Liver (tissue), 9 donors: ENCODE data around the gene PREX1. TPM values are rescaled to one million over a fixed set of nuclear protein-coding genes. Genes with fewer than 3 reads are reported as not detected.

Experiments
- DNase-seq: peaks from one replicate; pipeline ENCODE4 v3.0.0-alpha.2; 2017; ENCODE audit warnings: low spot score
- H3K27ac ChIP-seq, 2 donors: one replicate each; pipeline ENCODE4 v1.7.0; 2013; ENCODE audit warnings: inconsistent platforms in 2 of 2, low read length in 2 of 2, control low read depth in 1 of 2, low read depth in 1 of 2, mild to moderate bottlenecking in 1 of 2
- H3K27me3 ChIP-seq, 4 donors: one replicate each; pipeline versions ENCODE4 v1.6.1 to v1.7.0; 2013; ENCODE audit warnings: low read length in 3 of 4, inconsistent platforms in 1 of 4, mild to moderate bottlenecking in 1 of 4, moderate library complexity in 1 of 4; ENCODE audit not compliant: control insufficient read depth in 4 of 4, insufficient read depth in 4 of 4
- H3K36me3 ChIP-seq, 4 donors: one replicate each; pipeline versions ENCODE4 v1.6.1 to v1.7.0; 2013; ENCODE audit warnings: low read length in 3 of 4, mild to moderate bottlenecking in 3 of 4, low read depth in 1 of 4, moderate library complexity in 1 of 4; ENCODE audit not compliant: control insufficient read depth in 4 of 4, insufficient read depth in 3 of 4
- H3K4me1 ChIP-seq, 4 donors: one replicate each; pipeline versions ENCODE4 v1.6.1 to v1.7.0; 2013; ENCODE audit warnings: low read length in 3 of 4, mild to moderate bottlenecking in 3 of 4, moderate library complexity in 1 of 4; ENCODE audit not compliant: control insufficient read depth in 4 of 4, insufficient read depth in 4 of 4
- H3K4me3 ChIP-seq, 3 donors: one replicate each; pipeline versions ENCODE4 v1.6.1 to v1.7.0; 2013; ENCODE audit warnings: low read length in 3 of 3, control low read depth in 1 of 3, low read depth in 1 of 3, mild to moderate bottlenecking in 1 of 3
- H3K9ac ChIP-seq, 2 donors: one replicate each; pipeline ENCODE4 v1.7.0; 2013; ENCODE audit warnings: low read length in 2 of 2, mild to moderate bottlenecking in 2 of 2, moderate library complexity in 2 of 2, control low read depth in 1 of 2, low read depth in 1 of 2
- H3K9me3 ChIP-seq, 4 donors: one replicate each; pipeline versions ENCODE4 v1.6.1 to v1.7.0; 2013; ENCODE audit warnings: low read length in 3 of 4; ENCODE audit not compliant: control insufficient read depth in 4 of 4
- CTCF ChIP-seq: fragments of 150-350 bp; IDR thresholded peaks from 2 replicates; pipeline ENCODE4 v1.5.1; 2017; ENCODE audit warnings: improper control_type of control experiment, low read depth, low read length; ENCODE audit not compliant: missing input control
- EGR1 ChIP-seq, 2 donors: IDR thresholded peaks; 2 replicates each; pipeline ENCODE4 v1.6.1; 2016 to 2018; ENCODE audit warnings: antibody characterized with exemption in 2 of 2, low read depth in 2 of 2
- FOXA1 ChIP-seq: IDR thresholded peaks from 2 replicates; pipeline ENCODE4 v1.6.1; 2016; ENCODE audit warnings: antibody characterized with exemption
- FOXA2 ChIP-seq: IDR thresholded peaks from 2 replicates; pipeline ENCODE4 v1.6.1; 2016; ENCODE audit warnings: antibody characterized with exemption
- GABPA ChIP-seq, 2 donors: IDR thresholded peaks in 1 of 2; conservative IDR thresholded peaks in 1 of 2; 2 replicates each; pipeline ENCODE4 v1.6.1; 2016; ENCODE audit warnings: antibody characterized with exemption in 2 of 2, mild to moderate bottlenecking in 1 of 2, moderate library complexity in 1 of 2
- HNF4A ChIP-seq, 2 donors: conservative IDR thresholded peaks; 2 replicates each; pipeline ENCODE4 v1.6.1; 2016; ENCODE audit warnings: antibody characterized with exemption in 2 of 2, mild to moderate bottlenecking in 2 of 2
- HNF4G ChIP-seq: IDR thresholded peaks from 2 replicates; pipeline ENCODE4 v1.6.1; 2016; ENCODE audit warnings: antibody characterized with exemption
- JUND ChIP-seq, 2 donors: IDR thresholded peaks; 2 replicates each; pipeline ENCODE4 v1.6.1; 2016; ENCODE audit warnings: antibody characterized with exemption in 2 of 2
- MAX ChIP-seq: IDR thresholded peaks from 2 replicates; pipeline ENCODE4 v1.6.1; 2016; ENCODE audit warnings: antibody characterized with exemption
- NR2F2 ChIP-seq: IDR thresholded peaks from 2 replicates; pipeline ENCODE4 v1.6.1; 2016; ENCODE audit warnings: antibody characterized with exemption
- RAD21 ChIP-seq, 2 donors: IDR thresholded peaks; 2 replicates each; pipeline ENCODE4 v1.6.1; 2016; ENCODE audit warnings: antibody characterized with exemption in 2 of 2, mild to moderate bottlenecking in 2 of 2
- RXRA ChIP-seq, 2 donors: IDR thresholded peaks; 2 replicates each; pipeline ENCODE4 v1.6.1; 2017 to 2018; ENCODE audit warnings: antibody characterized with exemption in 2 of 2, mild to moderate bottlenecking in 1 of 2
- SP1 ChIP-seq: IDR thresholded peaks from 2 replicates; pipeline ENCODE4 v1.6.1; 2018; ENCODE audit warnings: antibody characterized with exemption, mild to moderate bottlenecking
- TAF1 ChIP-seq: conservative IDR thresholded peaks from 2 replicates; pipeline ENCODE4 v1.6.1; 2016; ENCODE audit warnings: antibody characterized with exemption, mild to moderate bottlenecking
- YY1 ChIP-seq: IDR thresholded peaks from 2 replicates; pipeline ENCODE4 v1.6.1; 2016; ENCODE audit warnings: antibody characterized with exemption, mild to moderate bottlenecking
- ZBTB33 ChIP-seq: IDR thresholded peaks from 2 replicates; pipeline ENCODE4 v1.6.1; 2016; ENCODE audit warnings: antibody characterized with exemption
- polyA plus RNA-seq, 2 donors: library from polyadenylated mRNA; stranded (reverse) in 1 of 2; unstranded in 1 of 2; fragments of 200-250 nt in 1 of 2; fragments of >200 nt in 1 of 2; fragmentation: Nextera tagmentation in 1 of 2; extraction: Ambion mirVana in 1 of 2; gene quantifications; one replicate each; pipeline versions ENCODE4 v1.2.1 to v1.2.3, GENCODE V29; 2013 to 2015
- total RNA-seq, 2 donors: library from RNA; depleted of rRNA; stranded (reverse); fragments of >200 nt; gene quantifications; one replicate each; pipeline ENCODE4 v1.2.3, GENCODE V29; 2014
- TF ChIP-seq, protein P1 (sequence below): IDR thresholded peaks from 2 replicates; pipeline ENCODE4 v1.6.1; 2016; ENCODE audit warnings: antibody characterized with exemption, mild to moderate bottlenecking
- TF ChIP-seq, protein P2 (sequence below): IDR thresholded peaks from 2 replicates; pipeline ENCODE4 v1.6.1; 2016; ENCODE audit warnings: antibody characterized with exemption
- donor health status: healthy.
- donor health status: healthy.
- donor health status: healthy.
- donor health status: healthy.
- donor health status: healthy.

PREX1 gene
- total and polyA plus RNA-seq, 4 donors: 2.2 to 18.0 (median 10.8) TPM

- Histone ChIP-seq H3K36me3 (peaks cover 0 to 4% (median 2%) of the 10 kb centered on the region in 4 donors), H3K9me3 (no peaks in the 10 kb centered on the region), H3K27me3 (no peaks in the 10 kb centered on the region), H3K27ac (no peak overlapping the region), H3K9ac (no peak overlapping the region), H3K4me3 (no peak overlapping the region), H3K4me1 (peaks cover 0 to 12% (median 7%) of the 10 kb centered on the region in 4 donors)
- no peak for DNase-seq
- TF ChIP-seq, protein P1, sequence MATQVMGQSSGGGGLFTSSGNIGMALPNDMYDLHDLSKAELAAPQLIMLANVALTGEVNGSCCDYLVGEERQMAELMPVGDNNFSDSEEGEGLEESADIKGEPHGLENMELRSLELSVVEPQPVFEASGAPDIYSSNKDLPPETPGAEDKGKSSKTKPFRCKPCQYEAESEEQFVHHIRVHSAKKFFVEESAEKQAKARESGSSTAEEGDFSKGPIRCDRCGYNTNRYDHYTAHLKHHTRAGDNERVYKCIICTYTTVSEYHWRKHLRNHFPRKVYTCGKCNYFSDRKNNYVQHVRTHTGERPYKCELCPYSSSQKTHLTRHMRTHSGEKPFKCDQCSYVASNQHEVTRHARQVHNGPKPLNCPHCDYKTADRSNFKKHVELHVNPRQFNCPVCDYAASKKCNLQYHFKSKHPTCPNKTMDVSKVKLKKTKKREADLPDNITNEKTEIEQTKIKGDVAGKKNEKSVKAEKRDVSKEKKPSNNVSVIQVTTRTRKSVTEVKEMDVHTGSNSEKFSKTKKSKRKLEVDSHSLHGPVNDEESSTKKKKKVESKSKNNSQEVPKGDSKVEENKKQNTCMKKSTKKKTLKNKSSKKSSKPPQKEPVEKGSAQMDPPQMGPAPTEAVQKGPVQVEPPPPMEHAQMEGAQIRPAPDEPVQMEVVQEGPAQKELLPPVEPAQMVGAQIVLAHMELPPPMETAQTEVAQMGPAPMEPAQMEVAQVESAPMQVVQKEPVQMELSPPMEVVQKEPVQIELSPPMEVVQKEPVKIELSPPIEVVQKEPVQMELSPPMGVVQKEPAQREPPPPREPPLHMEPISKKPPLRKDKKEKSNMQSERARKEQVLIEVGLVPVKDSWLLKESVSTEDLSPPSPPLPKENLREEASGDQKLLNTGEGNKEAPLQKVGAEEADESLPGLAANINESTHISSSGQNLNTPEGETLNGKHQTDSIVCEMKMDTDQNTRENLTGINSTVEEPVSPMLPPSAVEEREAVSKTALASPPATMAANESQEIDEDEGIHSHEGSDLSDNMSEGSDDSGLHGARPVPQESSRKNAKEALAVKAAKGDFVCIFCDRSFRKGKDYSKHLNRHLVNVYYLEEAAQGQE: no peak
- TF ChIP-seq NR2F2 (no peak), JUND (IDR thresholded peaks at IDR 0.05) (no peak), SP1 (no peak), GABPA (IDR thresholded peaks at IDR 0.05 in 1 of 2, conservative IDR thresholded peaks at IDR 0.05 in 1 of 2) (no peak), RAD21 (IDR thresholded peaks at IDR 0.05) (no peak), FOXA2 (no peak), FOXA1 (no peak), ZBTB33 (no peak), YY1 (no peak), EGR1 (IDR thresholded peaks at IDR 0.05; ENCODE audit: low read depth in 2 of 2) (no peak), HNF4G (no peak), RXRA (IDR thresholded peaks at IDR 0.05) (no peak), CTCF (no peak), TAF1 (no peak), MAX (no peak), HNF4A (conservative IDR thresholded peaks at IDR 0.05) (no peak)
- TF ChIP-seq, protein P2, sequence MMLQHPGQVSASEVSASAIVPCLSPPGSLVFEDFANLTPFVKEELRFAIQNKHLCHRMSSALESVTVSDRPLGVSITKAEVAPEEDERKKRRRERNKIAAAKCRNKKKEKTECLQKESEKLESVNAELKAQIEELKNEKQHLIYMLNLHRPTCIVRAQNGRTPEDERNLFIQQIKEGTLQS: no peak
Measured at GRCh38 chr20:48695738-48696137, 132.1 kb downstream of the PREX1 start.
